Mucosa of stomach (tissue), 1 donor: ENCODE data around the gene INVS.

ENCODE experiments used
- H3K27me3 ChIP-seq: one replicate; pipeline ENCODE4 v1.7.0; 2013; ENCODE audit warnings: mild to moderate bottlenecking, low read length; ENCODE audit not compliant: control insufficient read depth, insufficient read depth
- H3K36me3 ChIP-seq: one replicate; pipeline ENCODE4 v1.7.0; 2013; ENCODE audit warnings: low read length; ENCODE audit not compliant: control insufficient read depth, insufficient read depth
- H3K4me1 ChIP-seq: one replicate; pipeline ENCODE4 v1.7.0; 2013; ENCODE audit warnings: mild to moderate bottlenecking, low read length; ENCODE audit not compliant: control insufficient read depth, insufficient read depth
- H3K4me3 ChIP-seq: one replicate; pipeline ENCODE4 v1.7.0; 2013; ENCODE audit warnings: low read length
- H3K9ac ChIP-seq: one replicate; pipeline ENCODE4 v1.7.0; 2013; ENCODE audit warnings: mild to moderate bottlenecking, low read length, moderate library complexity
- H3K9me3 ChIP-seq: one replicate; pipeline ENCODE4 v1.7.0; 2013; ENCODE audit warnings: mild to moderate bottlenecking, low read length, moderate library complexity; ENCODE audit not compliant: control insufficient read depth
- donor health status: Pancreatic carcinoma.

The INVS gene

DNA sequence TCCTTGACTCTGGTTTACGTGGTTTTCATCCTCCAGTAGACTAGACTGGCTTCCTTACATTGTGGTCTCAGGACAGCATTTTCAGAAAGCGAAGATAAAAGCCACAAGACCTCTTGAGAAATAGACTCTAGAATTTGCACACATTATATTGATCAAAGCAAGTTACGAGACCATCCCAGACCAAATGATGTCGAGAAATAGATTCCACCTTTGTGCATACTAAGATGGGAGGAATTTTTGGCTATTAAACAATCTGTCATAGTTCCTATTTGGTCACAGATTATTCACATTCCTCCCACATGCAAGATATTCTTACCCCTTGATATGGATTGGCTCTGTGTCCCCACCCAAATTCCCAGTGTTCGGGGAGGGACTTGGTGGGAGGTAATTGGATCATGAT is 188.1 kb downstream of the INVS start:
- no peaks in the 10 kb centered on the region for H3K4me1 ChIP-seq

DNA sequence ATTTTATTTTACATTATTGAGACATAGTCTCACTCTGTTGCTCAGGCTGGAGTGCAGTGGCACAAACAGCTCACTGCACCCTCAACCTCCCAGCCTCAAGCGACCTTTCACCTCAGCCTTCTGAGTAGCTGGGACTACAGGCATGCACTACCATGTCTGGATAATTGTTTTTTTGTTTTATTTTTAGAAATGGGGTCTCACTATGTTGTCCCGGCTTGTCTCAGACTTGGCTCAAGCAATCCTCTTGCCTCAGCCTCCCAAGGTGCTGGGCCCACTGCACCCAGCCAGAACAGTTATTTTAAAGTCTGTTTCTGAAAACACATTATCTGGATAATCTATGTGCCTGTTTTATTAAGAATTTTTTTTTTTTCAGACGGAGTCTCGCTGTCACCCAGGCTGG is 191.7 kb downstream of the INVS start:
- Histone ChIP-seq H3K9ac (no peak overlapping the region), H3K4me1 (no peaks in the 10 kb centered on the region), H3K36me3 (no peaks in the 10 kb centered on the region)

More for the DNA sequence above, 188.1 kb downstream of the INVS start:
- Histone ChIP-seq H3K9me3 (no peaks in the 10 kb centered on the region), H3K36me3 (peaks cover 5% of the 10 kb centered on the region), H3K9ac (no peak overlapping the region), H3K4me3 (no peak overlapping the region), H3K27me3 (no peaks in the 10 kb centered on the region)

DNA sequence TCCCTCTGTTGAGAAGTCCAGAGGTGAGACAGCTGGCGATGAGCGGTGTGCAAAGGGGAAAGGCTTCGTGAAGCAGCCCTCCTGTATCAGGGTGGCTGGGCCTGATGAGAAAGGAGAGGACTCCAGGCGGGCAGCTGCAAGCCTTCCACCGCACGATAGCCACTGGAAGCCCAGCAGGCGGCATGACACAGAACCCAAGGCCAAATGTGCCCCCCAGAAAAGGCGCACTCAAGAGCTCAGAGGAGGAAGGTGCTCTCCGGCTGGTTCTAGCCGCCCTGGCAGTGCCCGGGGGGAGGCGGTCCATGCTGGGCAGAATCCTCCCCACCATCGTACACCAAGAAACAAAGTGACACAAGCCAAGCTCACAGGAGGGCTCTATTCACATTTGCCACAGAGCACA is 193.4 kb downstream of the INVS start:
- Histone ChIP-seq H3K9me3 (no peaks in the 10 kb centered on the region), H3K9ac (no peak overlapping the region), H3K4me1 (no peaks in the 10 kb centered on the region), H3K4me3 (no peak overlapping the region), H3K27me3 (no peaks in the 10 kb centered on the region), H3K36me3 (no peaks in the 10 kb centered on the region)

More for the DNA sequence above, 191.7 kb downstream of the INVS start:
- no peak overlapping the region for H3K4me3 ChIP-seq
- H3K9me3 ChIP-seq = no peaks in the 10 kb centered on the region
- no peaks in the 10 kb centered on the region for H3K27me3 ChIP-seq

DNA sequence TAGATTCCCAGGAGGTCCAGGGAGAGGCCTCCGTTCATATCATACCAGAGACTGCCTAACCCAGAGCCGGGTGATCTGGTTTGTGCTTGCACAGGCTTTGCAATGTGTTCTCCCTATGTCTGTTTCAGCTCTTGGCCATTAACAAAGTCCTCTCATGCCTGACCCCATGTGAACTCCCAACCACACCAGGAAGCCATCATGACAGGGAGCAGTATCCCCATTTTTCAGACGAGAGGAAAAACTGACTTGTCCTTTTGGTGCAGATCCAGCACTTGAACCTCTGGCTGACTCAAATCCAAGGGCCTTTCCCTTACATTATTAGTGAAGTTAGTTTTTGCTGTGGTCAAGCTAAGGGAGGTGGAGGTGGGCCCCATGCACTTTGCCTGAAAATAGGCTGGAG is 195.3 kb downstream of the INVS start:
- Histone ChIP-seq H3K27me3 (no peaks in the 10 kb centered on the region), H3K36me3 (no peaks in the 10 kb centered on the region), H3K9me3 (no peaks in the 10 kb centered on the region), H3K4me3 (no peak overlapping the region), H3K9ac (no peak overlapping the region), H3K4me1 (no peaks in the 10 kb centered on the region)

DNA sequence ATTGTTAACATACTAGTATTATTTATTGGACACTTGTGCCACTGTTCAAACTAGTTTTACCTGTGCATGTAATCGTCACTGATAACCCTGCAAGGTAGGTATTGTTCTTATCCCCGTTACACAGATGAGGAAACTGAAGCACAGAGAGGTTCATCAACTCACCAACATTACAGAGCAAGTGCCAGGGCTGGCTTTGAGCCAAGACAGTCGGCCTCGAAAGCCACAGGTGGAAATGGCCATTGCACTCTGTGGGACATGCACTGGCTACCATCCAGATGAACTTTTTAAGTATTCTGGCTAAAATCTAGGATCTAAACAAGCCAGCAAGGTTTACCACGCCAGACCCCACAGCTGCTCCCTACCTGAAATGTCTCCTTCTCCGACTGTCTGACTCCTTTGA is 195.8 kb downstream of the INVS start:
- Histone ChIP-seq H3K4me3 (no peak overlapping the region), H3K9ac (no peak overlapping the region), H3K4me1 (no peaks in the 10 kb centered on the region), H3K9me3 (no peaks in the 10 kb centered on the region), H3K36me3 (no peaks in the 10 kb centered on the region), H3K27me3 (no peaks in the 10 kb centered on the region)

DNA sequence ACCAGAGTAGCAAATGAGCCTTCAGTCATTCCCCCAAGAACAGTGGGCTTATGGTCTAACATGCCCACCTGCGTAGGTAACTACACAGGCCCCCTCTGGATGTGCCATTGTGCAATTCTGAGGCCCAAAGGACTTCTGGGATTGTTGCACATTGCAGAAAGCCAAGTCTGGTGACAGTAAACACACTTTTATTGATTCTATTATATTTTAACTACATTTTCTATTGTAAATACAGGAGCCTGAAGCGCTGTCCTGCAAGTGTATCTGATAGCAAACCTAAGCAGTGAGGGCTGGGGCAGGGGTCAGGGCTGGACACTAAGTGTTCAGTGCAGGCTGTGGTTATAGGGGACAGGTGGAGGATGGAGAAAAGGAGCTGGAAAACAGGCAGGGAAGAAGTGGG is 196.2 kb downstream of the INVS start:
- no peaks in the 10 kb centered on the region for H3K4me1 ChIP-seq
- no peaks in the 10 kb centered on the region for H3K9me3 ChIP-seq
- H3K9ac ChIP-seq = no peak overlapping the region
- no peaks in the 10 kb centered on the region for H3K36me3 ChIP-seq
- no peaks in the 10 kb centered on the region for H3K27me3 ChIP-seq
- no peak overlapping the region for H3K4me3 ChIP-seq

DNA sequence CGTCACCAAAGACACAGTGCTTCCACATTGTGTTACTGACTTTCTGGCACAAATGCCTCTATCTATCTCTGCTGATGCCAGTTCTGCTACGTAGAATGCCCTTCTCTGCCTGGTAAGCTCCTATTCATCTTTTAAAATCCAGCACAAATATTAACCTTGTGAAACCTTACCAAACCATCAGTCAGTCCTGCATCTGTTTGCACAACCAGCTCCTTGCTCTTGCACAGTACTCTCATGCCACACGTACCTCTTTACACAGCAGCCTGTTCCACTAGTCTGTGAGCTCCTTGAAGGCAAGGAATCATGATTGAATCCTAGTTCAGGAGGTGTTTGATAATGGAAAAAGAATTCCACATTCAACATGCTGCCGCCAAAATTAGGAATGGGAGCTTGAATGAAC is 197.4 kb downstream of the INVS start:
- no peak overlapping the region for H3K4me3 ChIP-seq
- H3K36me3 ChIP-seq = no peaks in the 10 kb centered on the region
- no peaks in the 10 kb centered on the region for H3K9me3 ChIP-seq
- H3K4me1 ChIP-seq = no peaks in the 10 kb centered on the region
- H3K9ac ChIP-seq = no peak overlapping the region
- H3K27me3 ChIP-seq = no peaks in the 10 kb centered on the region

DNA sequence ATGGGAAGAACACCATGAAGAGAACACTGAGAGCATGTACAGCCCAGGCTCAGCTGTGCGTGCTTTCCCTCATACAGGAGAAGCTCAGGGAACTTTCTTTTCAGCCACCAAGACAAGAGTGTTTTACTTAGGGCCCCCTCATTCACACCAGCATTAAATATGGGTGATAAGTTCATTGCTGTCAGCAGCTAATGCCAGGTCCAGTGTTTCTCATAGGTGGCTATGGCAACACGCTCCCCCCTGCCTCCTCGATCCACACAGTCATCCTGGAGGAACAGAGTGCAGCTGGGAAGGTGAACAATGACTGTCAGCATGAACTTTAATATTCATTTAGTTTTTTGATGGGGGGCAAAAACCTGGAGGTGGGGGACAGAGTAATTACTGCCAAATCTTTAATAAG is 199.3 kb downstream of the INVS start:
- no peak overlapping the region for H3K4me3 ChIP-seq
- no peaks in the 10 kb centered on the region for H3K4me1 ChIP-seq
- no peaks in the 10 kb centered on the region for H3K9me3 ChIP-seq
- no peaks in the 10 kb centered on the region for H3K36me3 ChIP-seq
- no peak overlapping the region for H3K9ac ChIP-seq
- H3K27me3 ChIP-seq = no peaks in the 10 kb centered on the region

DNA sequence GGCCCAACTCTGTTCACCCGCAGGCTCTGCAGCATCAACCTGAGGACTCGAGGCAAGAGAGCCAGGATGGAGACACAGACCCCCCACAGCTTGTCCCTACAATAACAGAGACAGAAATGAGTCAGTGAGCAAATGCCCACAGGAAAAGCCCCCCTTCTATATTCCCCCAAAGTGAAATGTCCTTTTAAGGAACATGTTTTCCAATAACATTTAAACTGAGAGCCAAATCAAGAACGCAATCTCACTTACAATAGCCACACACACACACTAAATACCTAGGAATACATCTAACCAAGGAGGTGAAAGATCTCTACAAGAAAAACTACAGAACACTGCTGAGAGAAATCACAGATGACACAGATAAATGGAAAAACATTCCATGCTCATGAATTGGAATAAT is 204.7 kb downstream of the INVS start:
- Histone ChIP-seq H3K9me3 (no peaks in the 10 kb centered on the region), H3K27me3 (no peaks in the 10 kb centered on the region), H3K4me1 (no peaks in the 10 kb centered on the region), H3K36me3 (no peaks in the 10 kb centered on the region), H3K9ac (no peak overlapping the region), H3K4me3 (no peak overlapping the region)

DNA sequence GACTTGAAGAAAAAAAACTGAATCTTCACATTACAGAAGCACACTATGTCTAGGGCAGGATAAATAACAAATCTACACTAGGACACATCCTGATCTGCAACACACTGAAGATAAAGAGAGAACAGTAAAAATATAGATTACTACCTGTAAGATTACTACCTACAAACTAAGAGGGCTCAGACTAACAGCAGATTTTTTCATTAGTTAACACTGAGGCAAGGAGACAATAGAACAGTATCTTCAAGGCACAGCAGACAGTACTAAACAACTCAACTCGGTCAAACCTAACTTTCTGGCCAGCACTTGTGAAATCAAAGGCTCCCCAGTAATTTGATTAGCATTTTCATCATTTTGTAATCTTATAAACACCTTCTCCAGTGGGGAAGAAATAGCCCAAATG is 207.2 kb downstream of the INVS start:
- no peaks in the 10 kb centered on the region for H3K9me3 ChIP-seq
- no peak overlapping the region for H3K9ac ChIP-seq
- H3K36me3 ChIP-seq = no peaks in the 10 kb centered on the region
- H3K4me3 ChIP-seq = no peak overlapping the region
- H3K4me1 ChIP-seq = no peaks in the 10 kb centered on the region
- H3K27me3 ChIP-seq = no peaks in the 10 kb centered on the region

DNA sequence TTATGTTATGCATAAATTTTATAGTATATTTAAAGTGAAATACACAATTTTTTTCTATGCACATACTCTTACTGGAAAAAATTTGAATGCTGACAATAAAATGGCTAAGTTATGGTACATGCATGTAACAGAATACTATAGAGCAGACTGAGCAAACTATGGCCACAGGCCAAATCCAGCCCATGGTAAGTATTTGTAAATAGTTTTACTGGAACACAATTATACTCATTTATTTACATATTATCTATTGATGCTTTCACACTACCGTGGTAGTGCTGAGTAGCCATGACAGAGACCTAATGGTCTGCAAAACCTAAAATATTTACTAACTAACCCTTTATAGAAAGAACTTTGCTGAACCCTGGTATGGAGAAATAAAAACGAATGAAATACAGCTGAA is 208.0 kb downstream of the INVS start:
- no peaks in the 10 kb centered on the region for H3K4me1 ChIP-seq
- no peaks in the 10 kb centered on the region for H3K36me3 ChIP-seq
- no peaks in the 10 kb centered on the region for H3K27me3 ChIP-seq
- no peak overlapping the region for H3K4me3 ChIP-seq
- H3K9me3 ChIP-seq = no peaks in the 10 kb centered on the region
- H3K9ac ChIP-seq = no peak overlapping the region

DNA sequence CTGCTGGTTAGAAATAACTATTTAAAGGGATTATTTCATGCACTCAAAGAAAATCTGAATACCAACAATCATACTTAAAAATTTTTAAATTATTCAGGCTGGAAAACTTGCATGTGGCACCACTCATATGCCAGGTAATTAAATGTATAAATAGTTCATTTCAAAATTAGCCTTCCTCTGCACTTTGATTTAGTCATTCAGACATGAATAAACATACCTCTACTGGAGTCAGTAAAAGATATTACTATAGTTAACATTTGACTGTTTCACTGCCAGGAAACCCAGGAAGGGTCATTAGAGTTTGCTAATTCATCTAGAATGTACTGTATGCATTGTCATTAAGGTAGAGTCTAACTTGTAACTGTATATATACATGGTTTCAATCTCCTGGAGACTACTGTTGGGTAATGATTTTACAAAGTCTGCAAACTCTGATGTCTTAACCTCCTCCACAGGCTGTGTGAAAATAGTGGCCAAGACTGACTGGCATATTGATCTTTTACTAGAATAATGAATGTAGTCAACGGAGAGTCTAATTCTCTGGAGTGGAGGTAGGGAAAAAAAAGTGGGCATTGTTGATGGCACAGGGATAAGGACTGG is 210.0 kb downstream of the INVS start:
- Histone ChIP-seq H3K4me1 (no peaks in the 10 kb centered on the region), H3K9me3 (no peaks in the 10 kb centered on the region), H3K4me3 (no peak overlapping the region), H3K9ac (no peak overlapping the region), H3K36me3 (no peaks in the 10 kb centered on the region), H3K27me3 (no peaks in the 10 kb centered on the region)

DNA sequence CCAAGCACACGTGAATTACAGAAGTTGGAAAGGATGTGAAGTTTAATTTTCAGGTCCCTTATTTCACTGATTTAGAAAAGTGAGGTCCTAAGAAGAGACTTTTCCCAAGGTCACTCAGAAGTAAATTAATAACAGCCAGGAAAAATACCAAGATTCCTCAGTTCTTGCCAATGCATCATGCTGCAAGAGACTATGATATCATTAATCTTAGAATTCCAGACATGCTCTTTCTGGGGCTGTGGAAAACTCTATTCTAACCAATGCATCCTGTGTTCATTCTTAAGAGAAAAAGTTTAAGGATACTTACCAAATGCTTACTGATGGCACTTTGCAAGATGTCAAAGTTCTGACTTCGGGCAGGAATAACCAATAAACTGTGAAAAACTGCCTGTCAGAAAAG is 210.9 kb downstream of the INVS start:
- Histone ChIP-seq H3K4me1 (no peaks in the 10 kb centered on the region), H3K27me3 (no peaks in the 10 kb centered on the region), H3K9me3 (no peaks in the 10 kb centered on the region), H3K4me3 (no peak overlapping the region), H3K36me3 (no peaks in the 10 kb centered on the region), H3K9ac (no peak overlapping the region)
